ENCODE data around the gene PRKCQ. TPM values are rescaled to one million over a fixed set of nuclear protein-coding genes. Genes with fewer than 3 reads are reported as not detected.

Gene PRKCQ
- total RNA-seq, 4 donors from 2014 or later, result 0.21 to 0.30 TPM; not detected in 2

GRCh38 chr10:6410830-6411229 lies 169.2 kb downstream of the PRKCQ start:
- peaks cover 0 to 11% (median 0%) of the 10 kb centered on the region in 4 donors for H3K4me1 ChIP-seq
- no peak for DNase-seq (ENCODE audit: low spot score in 2 of 2)
- no peak for TF ChIP-seq POLR2A (IDR thresholded peaks at IDR 0.05)
- no peak for TF ChIP-seq CTCF (IDR thresholded peaks at IDR 0.05)
- TF ChIP-seq EP300 (IDR thresholded peaks at IDR 0.05), result no peak
- H3K27me3 ChIP-seq, result no peaks in the 10 kb centered on the region
- 88 to 89% methylated on average over 15 of the region's 15 CpGs for WGBS, 2 donors
- no peaks in the 10 kb centered on the region for H3K9me3 ChIP-seq
- no peaks in the 10 kb centered on the region for H3K36me3 ChIP-seq
- no peak overlapping the region for H3K27ac ChIP-seq
- H3K4me3 ChIP-seq, result no peak overlapping the region

DNA sequence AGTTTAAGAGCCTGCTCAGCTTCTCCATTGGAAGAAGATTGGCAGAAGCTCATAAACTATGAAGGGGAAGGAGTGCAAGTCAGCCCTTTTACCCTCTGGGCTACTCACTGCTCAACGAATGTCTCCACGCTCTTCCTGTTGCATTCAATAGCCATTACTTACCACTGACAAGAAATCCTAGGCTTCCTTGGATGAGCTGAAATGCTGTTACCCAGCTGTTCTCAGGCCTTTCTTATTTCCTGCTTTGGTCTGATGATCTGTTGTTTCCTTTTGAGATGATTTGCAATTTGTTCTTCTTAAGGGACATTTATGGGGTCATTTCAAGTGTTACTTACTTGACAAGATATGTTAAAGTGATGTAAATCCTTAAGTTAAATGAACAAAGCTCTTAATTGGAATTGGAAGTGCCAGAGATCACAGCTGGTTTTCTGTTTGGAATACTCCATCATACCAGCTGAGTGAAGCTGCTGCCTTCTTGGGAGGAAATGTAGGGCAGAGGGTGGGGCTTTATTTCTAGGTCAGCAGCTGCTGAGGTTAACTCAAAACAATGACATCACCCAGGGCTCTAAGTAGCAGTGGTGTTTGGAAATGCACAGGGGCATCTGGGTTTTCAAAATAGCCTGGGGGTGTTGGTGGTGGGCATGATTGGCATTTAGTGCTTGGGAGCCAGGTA lies 170.0 kb downstream of the PRKCQ start:
- no peaks in the 10 kb centered on the region for H3K27me3 ChIP-seq
- no peak overlapping the region for H3K4me3 ChIP-seq
- peak overlapping the region in 2 of 4 donors; percentile 17 to 25 for H3K27ac ChIP-seq
- H3K4me1 ChIP-seq, result peaks cover 0 to 11% (median 0%) of the 10 kb centered on the region in 4 donors
- H3K9me3 ChIP-seq, result no peaks in the 10 kb centered on the region
- WGBS, 2 donors, result 30 to 35% methylated on average over 2 of the region's 2 CpGs
- H3K36me3 ChIP-seq, result no peaks in the 10 kb centered on the region
- TF ChIP-seq CTCF (IDR thresholded peaks at IDR 0.05), result no peak
- TF ChIP-seq EP300 (IDR thresholded peaks at IDR 0.05), result no peak
- TF ChIP-seq POLR2A (IDR thresholded peaks at IDR 0.05), result no peak
- no peak for DNase-seq (ENCODE audit: low spot score in 2 of 2)

DNA sequence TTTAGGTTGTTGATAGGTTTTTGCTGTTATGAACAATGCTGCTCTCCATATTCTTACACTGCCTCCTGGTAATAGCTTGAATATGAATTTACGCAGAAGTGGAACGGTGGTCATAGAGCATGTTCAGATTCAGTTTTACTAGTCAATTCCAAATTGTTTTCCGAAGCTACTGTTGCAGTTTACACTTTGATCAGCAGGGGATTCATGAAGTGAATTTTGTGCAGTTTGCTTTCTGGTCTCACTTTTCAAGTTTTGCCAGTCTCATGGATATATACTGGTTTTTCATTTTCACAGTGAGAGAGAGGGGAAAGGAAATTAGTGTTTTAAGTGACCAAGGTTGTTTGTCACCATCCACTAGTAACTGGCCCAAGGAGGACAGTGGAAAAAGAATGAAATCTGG lies 171.3 kb downstream of the PRKCQ start:
- no peaks in the 10 kb centered on the region for H3K9me3 ChIP-seq
- H3K4me1 ChIP-seq, result peaks cover 0 to 11% (median 0%) of the 10 kb centered on the region in 4 donors
- no peaks in the 10 kb centered on the region for H3K36me3 ChIP-seq
- H3K27ac ChIP-seq, result no peak overlapping the region
- H3K27me3 ChIP-seq, result no peaks in the 10 kb centered on the region
- no peak for TF ChIP-seq POLR2A (IDR thresholded peaks at IDR 0.05)
- TF ChIP-seq EP300 (IDR thresholded peaks at IDR 0.05), result no peak
- no peak for TF ChIP-seq CTCF (IDR thresholded peaks at IDR 0.05)
- WGBS, 2 donors, result 85 to 86% methylated on average over 3 of the region's 3 CpGs
- no peak overlapping the region for H3K4me3 ChIP-seq
- DNase-seq (ENCODE audit: low spot score in 2 of 2), result no peak

DNA sequence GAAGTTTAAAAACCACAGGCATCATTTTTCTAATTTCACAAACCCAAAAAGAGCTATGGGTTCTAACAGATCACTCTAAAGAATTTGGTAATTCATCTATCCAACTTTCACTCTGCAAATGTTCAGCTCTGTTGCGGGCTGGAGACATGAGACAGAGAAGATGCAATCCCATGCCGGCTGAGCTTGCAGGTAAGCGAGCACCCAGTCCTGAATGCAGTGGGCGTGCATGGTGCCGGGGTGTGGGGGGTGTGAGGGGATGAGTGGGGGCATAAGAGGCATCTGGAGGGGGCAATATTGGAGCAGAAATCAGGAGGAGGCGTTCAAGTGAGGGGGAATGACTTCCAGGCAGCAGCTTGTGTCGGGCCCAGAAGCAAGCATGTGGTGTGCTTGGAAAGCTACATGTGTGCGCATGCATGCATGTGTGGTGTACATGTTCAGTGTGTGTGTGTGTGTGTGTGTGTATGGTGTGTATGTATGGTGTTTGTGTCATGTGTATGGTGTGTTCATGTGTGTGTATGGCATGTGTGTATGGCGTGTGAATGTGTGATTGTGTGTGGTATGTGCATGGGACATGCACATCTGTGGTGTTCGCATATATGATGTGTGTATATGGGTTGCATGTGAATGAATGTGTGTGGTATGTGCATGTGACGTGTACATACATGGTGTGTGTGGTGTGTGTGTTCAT lies 172.9 kb downstream of the PRKCQ start:
- WGBS, 2 donors, result 91 to 92% methylated on average over 11 of the region's 11 CpGs
- H3K36me3 ChIP-seq, result no peaks in the 10 kb centered on the region
- no peaks in the 10 kb centered on the region for H3K27me3 ChIP-seq
- no peak for TF ChIP-seq POLR2A (IDR thresholded peaks at IDR 0.05)
- TF ChIP-seq CTCF (IDR thresholded peaks at IDR 0.05), result no peak
- TF ChIP-seq EP300 (IDR thresholded peaks at IDR 0.05), result no peak
- H3K4me3 ChIP-seq, result no peak overlapping the region
- DNase-seq (ENCODE audit: low spot score in 2 of 2), result no peak
- no peak overlapping the region for H3K27ac ChIP-seq
- peaks cover 0 to 11% (median 0%) of the 10 kb centered on the region in 4 donors for H3K4me1 ChIP-seq
- H3K9me3 ChIP-seq, result no peaks in the 10 kb centered on the region

Data from tibial nerve (tissue), 4 donors.